Activated T-cell treated with anti-CD3 and anti-CD28 coated beads, Interleukin-2, amount 50 U/mL, for 4 hours (primary cell): Measurements from ENCODE around the gene CUX1. TPM values are rescaled to one million over a fixed set of nuclear protein-coding genes. Genes with fewer than 3 reads are reported as not detected.

Experiments used
- ATAC-seq, 2 donors: fragments of 200-7000 bp; cut with Tn5 transposase; one replicate each; pipeline ENCODE4 v1.10.0; 2021
- DNase-seq: peaks from one replicate; pipeline ENCODE4 v3.0.0-alpha.2; 2020
- H3K27me3 Mint-ChIP-seq: one replicate; pipeline ENCODE4 v1.8.0; 2021; ENCODE audit warnings: low read depth, mixed read lengths
- H3K36me3 Mint-ChIP-seq: one replicate; pipeline ENCODE4 v1.8.0; 2022; ENCODE audit warnings: mixed read lengths; ENCODE audit not compliant: insufficient read depth
- H3K4me1 Mint-ChIP-seq: one replicate; pipeline ENCODE4 v1.8.0; 2021; ENCODE audit warnings: low read depth, mixed read lengths
- H3K4me3 Mint-ChIP-seq: one replicate; pipeline ENCODE4 v1.8.0; 2021; ENCODE audit warnings: mild to moderate bottlenecking, moderate library complexity, mixed read lengths
- H3K9me3 Mint-ChIP-seq: one replicate; pipeline ENCODE4 v1.8.0; 2021; ENCODE audit warnings: mixed read lengths
- total RNA-seq, 3 donors: library from RNA; stranded (reverse); gene quantifications; one replicate each; pipeline ENCODE4 v1.2.1, GENCODE V29; 2021

CUX1 gene
- total RNA-seq, 3 donors from 2014 or later: 18.6 to 21.6 (median 20.7) TPM

GRCh38 chr7:101960985-101961708, 143.7 kb downstream of the CUX1 start:
- ATAC-seq (no peak), DNase-seq (no peak)
- no peaks in the 10 kb centered on the region for H3K36me3 Mint-ChIP-seq
- H3K9me3 Mint-ChIP-seq: no peaks in the 10 kb centered on the region
- H3K4me3 Mint-ChIP-seq: no peak overlapping the region
- H3K4me1 Mint-ChIP-seq: peaks cover 1% of the 10 kb centered on the region
- H3K27me3 Mint-ChIP-seq: no peaks in the 10 kb centered on the region

DNA sequence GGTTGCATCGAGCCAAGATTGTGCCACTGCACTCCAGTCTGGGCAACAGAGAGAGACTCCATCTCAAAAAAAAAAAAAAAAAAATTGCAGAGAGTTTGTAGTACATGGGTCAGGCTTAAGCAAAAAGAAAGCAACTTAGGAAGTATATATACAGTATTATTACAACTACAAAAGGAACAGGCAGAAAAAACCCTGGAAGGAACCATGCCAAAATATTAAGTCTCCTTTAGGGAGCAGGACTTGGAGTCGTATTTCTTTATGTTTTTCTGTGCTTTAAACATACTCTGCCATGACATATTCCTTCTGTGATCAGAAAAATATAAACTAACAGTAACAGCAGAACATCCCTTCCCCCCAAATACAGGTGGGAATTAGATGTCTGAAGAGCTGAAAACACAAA, 144.4 kb downstream of the CUX1 start:
- no peaks in the 10 kb centered on the region for H3K9me3 Mint-ChIP-seq
- no peak overlapping the region for H3K4me3 Mint-ChIP-seq
- H3K4me1 Mint-ChIP-seq: peaks cover 1% of the 10 kb centered on the region
- H3K27me3 Mint-ChIP-seq: no peaks in the 10 kb centered on the region
- ATAC-seq (no peak), DNase-seq (no peak)
- no peaks in the 10 kb centered on the region for H3K36me3 Mint-ChIP-seq

- H3K36me3 Mint-ChIP-seq: no peaks in the 10 kb centered on the region
- H3K9me3 Mint-ChIP-seq: no peaks in the 10 kb centered on the region
- no peaks in the 10 kb centered on the region for H3K27me3 Mint-ChIP-seq
- no peaks in the 10 kb centered on the region for H3K4me1 Mint-ChIP-seq
- ATAC-seq (no peak), DNase-seq (no peak)
- H3K4me3 Mint-ChIP-seq: no peak overlapping the region
Measured at GRCh38 chr7:101963693-101964092, 146.3 kb downstream of the CUX1 start.

DNA sequence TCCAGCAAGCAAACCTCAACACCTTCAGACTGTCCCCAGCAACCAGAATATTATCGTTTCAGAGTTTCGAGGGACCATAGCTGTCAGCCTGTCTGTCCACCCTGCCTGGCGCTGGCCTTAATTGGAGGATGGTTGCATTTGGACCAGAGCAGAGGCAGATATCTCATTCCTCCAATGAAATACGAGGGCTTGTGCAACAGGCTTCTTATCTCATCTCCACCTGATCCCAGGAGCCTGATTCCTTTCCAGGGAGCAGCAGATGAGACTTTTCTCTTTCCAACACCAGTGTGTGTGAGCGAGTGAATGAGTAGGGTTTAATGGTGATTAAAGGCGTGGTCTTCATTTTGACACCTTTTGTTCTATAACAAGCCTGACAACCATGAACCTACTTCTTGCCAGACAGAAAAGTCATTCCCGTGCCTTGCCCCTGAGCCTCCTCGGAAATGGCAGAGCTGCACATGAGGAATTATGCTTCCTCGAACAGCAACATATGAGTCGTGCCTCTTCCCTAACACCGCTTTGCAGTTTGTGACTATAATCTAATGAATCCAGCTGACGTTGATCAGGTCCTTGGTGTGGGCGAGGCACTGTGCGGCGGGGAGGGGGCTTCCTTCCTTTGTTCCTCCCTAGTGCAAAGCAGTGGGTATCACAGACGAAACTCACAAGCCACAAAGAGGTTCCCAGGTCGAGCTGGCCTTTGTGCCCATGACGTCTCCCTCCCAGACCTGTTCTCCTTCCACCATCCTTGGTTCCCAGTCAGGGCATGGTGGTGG, 147.4 kb downstream of the CUX1 start:
- Mint-ChIP-seq H3K27me3 (no peaks in the 10 kb centered on the region), H3K36me3 (no peaks in the 10 kb centered on the region), H3K9me3 (no peaks in the 10 kb centered on the region), H3K4me1 (no peaks in the 10 kb centered on the region), H3K4me3 (no peak overlapping the region)
- ATAC-seq (no peak), DNase-seq (no peak)

- Mint-ChIP-seq H3K4me3 (no peak overlapping the region), H3K36me3 (no peaks in the 10 kb centered on the region), H3K9me3 (peaks cover 4% of the 10 kb centered on the region), H3K4me1 (no peaks in the 10 kb centered on the region), H3K27me3 (no peaks in the 10 kb centered on the region)
- ATAC-seq (no peak), DNase-seq (no peak)
Measured at GRCh38 chr7:101968720-101969466, 151.5 kb downstream of the CUX1 start.

DNA sequence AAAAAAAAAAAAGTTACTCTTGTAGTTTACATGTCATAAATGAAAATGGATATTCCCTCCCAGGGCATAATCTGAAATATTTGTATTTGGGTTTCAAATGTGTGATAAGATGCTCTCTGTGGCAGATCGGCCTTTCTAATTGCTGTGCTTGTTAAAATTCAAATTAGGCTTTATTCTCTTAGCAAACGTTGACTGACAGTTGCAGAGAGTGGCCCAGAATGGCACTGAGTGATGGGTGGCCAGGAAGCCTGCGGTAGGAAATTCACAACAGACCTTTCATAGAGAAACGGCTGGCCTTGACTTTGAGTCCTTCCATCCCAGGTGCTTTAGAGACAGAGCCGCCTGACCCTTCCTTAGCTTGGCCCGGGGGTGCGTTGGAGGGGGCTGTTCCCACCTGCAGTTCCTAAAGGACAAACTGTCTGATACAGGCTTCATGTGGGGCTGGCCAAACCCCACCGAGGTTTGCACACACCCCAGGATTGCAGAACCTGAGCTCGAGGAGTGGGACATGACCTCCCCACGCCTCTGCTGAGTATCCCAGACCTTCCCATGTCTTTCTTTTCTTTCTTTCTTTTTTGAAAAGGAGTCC, 152.7 kb downstream of the CUX1 start:
- H3K9me3 Mint-ChIP-seq: peaks cover 4% of the 10 kb centered on the region
- H3K4me3 Mint-ChIP-seq: no peak overlapping the region

DNA sequence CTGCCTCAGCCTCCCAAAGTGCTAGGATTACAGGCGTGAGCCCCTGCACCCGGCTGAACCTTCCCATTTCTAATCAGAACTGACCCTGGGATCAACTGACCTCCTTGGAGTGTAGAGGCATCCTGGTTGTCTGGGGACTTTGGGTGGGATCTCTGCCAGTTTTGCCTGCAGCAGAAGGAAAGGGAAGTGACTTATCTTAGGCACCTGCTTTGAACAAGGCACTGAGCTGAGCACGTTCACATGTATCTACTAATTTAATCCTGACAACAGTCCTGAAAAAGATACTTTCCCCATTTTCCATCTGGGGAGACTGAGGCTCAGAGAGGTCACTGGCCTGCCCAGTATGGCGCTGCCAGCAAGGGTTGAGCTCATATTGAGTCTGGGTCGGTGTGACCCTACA, 153.4 kb downstream of the CUX1 start:
- DNase-seq (no peak), ATAC-seq (no peak)
- H3K9me3 Mint-ChIP-seq: peaks cover 4% of the 10 kb centered on the region
- H3K4me1 Mint-ChIP-seq: peaks cover 1% of the 10 kb centered on the region
- no peaks in the 10 kb centered on the region for H3K27me3 Mint-ChIP-seq
- H3K4me3 Mint-ChIP-seq: no peak overlapping the region
- H3K36me3 Mint-ChIP-seq: no peaks in the 10 kb centered on the region

More for the DNA sequence above, 152.7 kb downstream of the CUX1 start:
- no peak for DNase-seq
- Mint-ChIP-seq H3K27me3 (no peaks in the 10 kb centered on the region), H3K36me3 (no peaks in the 10 kb centered on the region), H3K4me1 (peaks cover 1% of the 10 kb centered on the region)
- no peak for ATAC-seq

DNA sequence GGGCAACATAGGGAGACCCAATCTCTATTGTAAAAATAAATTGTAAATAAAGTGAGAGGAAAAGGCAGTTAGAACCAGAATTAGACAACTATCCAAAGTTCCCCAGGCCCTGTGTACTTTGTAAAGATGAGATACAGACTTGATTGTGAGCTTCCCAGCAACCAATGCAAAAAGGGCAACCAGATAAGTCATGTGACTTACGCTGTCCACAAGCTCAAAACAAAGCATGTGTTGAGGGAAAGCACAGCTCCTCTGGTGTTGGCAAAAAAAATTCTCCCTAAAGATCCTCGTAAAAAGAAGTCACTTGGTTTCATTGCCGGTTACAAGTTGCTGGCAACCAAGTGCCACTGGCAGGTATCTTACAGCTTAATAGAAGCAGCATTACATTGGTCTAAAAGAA, 154.0 kb downstream of the CUX1 start:
- peaks cover 1% of the 10 kb centered on the region for H3K4me1 Mint-ChIP-seq
- H3K9me3 Mint-ChIP-seq: peaks cover 4% of the 10 kb centered on the region
- no peaks in the 10 kb centered on the region for H3K36me3 Mint-ChIP-seq
- no peak overlapping the region for H3K4me3 Mint-ChIP-seq
- DNase-seq (no peak), ATAC-seq (no peak)
- no peaks in the 10 kb centered on the region for H3K27me3 Mint-ChIP-seq

DNA sequence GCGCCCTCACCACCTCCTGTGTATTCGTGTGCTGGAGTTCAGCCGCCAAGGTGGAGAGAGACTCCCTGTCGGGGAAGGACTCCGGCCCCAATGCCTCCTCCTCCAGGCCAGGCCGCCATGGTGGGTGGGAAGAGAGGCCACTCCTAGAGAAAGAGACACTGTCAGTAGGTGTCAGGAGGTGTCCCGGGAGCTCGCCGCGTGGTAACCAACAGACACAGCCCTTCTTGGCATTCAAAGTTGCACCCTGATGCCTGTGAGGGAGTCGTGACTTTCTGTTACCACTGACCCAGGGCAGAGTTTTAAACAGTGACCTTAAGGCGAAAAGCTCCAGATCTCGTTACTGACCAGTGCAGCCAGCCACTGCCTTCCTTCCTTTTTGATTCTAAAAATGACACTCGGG, 155.2 kb downstream of the CUX1 start:
- DNase-seq (no peak), ATAC-seq (no peak)
- Mint-ChIP-seq H3K36me3 (no peaks in the 10 kb centered on the region), H3K4me1 (peaks cover 1% of the 10 kb centered on the region), H3K4me3 (no peak overlapping the region), H3K9me3 (peaks cover 4% of the 10 kb centered on the region), H3K27me3 (no peaks in the 10 kb centered on the region)

DNA sequence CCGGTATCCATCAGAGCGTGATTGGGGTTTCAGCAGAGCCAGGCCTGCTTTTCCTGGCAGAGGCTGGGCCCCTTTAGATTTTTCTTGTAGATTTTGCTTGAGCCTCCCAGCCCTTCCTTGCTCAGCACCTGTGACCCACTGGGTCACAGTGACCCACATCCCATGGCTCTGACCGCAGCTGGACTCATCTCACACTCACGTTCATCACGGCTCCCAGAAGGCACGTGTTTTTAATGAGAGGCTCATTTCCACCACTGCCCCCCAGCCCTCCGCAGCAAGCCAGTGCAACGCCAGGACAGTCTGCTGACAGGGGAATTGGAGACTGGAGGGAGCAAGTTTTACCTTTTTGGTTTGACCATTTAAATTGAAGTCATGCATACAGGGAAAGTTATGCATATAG, 155.7 kb downstream of the CUX1 start:
- no peaks in the 10 kb centered on the region for H3K36me3 Mint-ChIP-seq
- H3K4me3 Mint-ChIP-seq: no peak overlapping the region
- peaks cover 1% of the 10 kb centered on the region for H3K4me1 Mint-ChIP-seq
- peaks cover 4% of the 10 kb centered on the region for H3K9me3 Mint-ChIP-seq
- H3K27me3 Mint-ChIP-seq: no peaks in the 10 kb centered on the region
- no peak for ATAC-seq
- DNase-seq: no peak

GRCh38 chr7:101974393-101974792, 157.0 kb downstream of the CUX1 start:
- H3K36me3 Mint-ChIP-seq: peaks cover 5% of the 10 kb centered on the region
- peaks cover 4% of the 10 kb centered on the region for H3K9me3 Mint-ChIP-seq
- H3K4me3 Mint-ChIP-seq: no peak overlapping the region
- DNase-seq (no peak), ATAC-seq (no peak)
- H3K4me1 Mint-ChIP-seq: peaks cover 1% of the 10 kb centered on the region
- no peaks in the 10 kb centered on the region for H3K27me3 Mint-ChIP-seq

DNA sequence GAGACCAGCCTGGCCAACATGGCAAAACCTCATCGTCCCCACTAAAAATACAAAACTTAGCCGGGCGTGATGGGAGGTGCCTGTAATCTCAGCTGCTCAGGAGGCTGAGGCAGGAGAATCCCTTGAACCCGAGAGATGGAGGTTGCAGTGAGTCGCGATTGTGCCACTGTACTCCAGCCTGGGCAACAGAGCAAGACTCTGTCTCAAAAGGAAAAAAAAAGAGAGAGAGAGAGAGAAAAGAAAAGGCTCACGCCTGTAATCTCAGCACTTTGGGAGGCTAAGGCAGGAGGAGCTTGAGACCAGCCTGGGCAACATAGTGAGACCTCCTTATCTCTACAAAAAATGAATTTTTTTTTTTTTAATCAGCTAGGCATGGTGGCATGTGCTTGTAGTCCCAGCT, 157.6 kb downstream of the CUX1 start:
- Mint-ChIP-seq H3K36me3 (peaks cover 5% of the 10 kb centered on the region), H3K4me3 (no peak overlapping the region), H3K27me3 (no peaks in the 10 kb centered on the region), H3K9me3 (peaks cover 4% of the 10 kb centered on the region), H3K4me1 (peaks cover 1% of the 10 kb centered on the region)
- no peak for ATAC-seq
- no peak for DNase-seq

GRCh38 chr7:101976411-101976810, 159.0 kb downstream of the CUX1 start:
- no peak for DNase-seq
- no peak overlapping the region for H3K4me3 Mint-ChIP-seq
- H3K9me3 Mint-ChIP-seq: no peaks in the 10 kb centered on the region

DNA sequence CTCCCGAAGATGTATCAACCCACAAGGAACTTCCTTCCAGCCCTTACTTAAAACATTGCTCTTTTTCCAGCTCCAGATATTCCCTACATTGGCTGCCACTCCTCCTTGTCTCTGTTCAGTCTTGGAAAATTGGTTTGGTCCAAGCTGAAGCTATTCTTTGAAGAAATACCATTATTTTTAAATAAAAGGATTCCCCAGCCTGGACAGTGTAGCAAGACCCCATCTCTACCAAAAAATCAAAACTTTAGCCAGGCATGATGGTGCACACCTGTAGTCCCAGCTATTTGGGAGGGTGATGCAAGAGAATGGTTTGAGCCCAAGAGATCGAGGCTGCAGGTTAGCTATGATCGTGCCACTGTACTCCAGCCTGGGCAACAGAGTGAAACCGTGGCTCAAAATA, 159.8 kb downstream of the CUX1 start:
- ATAC-seq: no peak
- DNase-seq: no peak
- Mint-ChIP-seq H3K36me3 (peaks cover 5% of the 10 kb centered on the region), H3K4me3 (no peak overlapping the region), H3K9me3 (no peaks in the 10 kb centered on the region), H3K27me3 (no peaks in the 10 kb centered on the region), H3K4me1 (peaks cover 4% of the 10 kb centered on the region)

More at GRCh38 chr7:101976411-101976810, 159.0 kb downstream of the CUX1 start:
- H3K36me3 Mint-ChIP-seq: peaks cover 5% of the 10 kb centered on the region
- peaks cover 1% of the 10 kb centered on the region for H3K4me1 Mint-ChIP-seq
- no peaks in the 10 kb centered on the region for H3K27me3 Mint-ChIP-seq
- no peak for ATAC-seq
